Endothelial cell of umbilical vein (primary cell): ENCODE data around the gene STK11IP. TPM values are rescaled to one million over a fixed set of nuclear protein-coding genes. Genes with fewer than 3 reads are reported as not detected.

Source experiments
- BruUV-seq: library from RNA; stranded (reverse); fragments of 400-500 nt; replicated peaks from 2 replicates; lab custom pipeline; 2021; lab: Mats Ljungman, UMichigan
- CTCF ChIA-PET: fragments of 300-600, 350-600 bp; sonication (Branson Sonifier 250); formaldehyde crosslinking; loops from one replicate; lab custom pipeline; 2021; ENCODE audit warnings: antibody characterized with exemption, inconsistent platforms; lab: Charles Lee
- POLR2A ChIA-PET: fragments of 300-600, 350-600 bp; sonication (Branson Sonifier 250); formaldehyde crosslinking; loops from one replicate; lab custom pipeline; 2021; ENCODE audit warnings: antibody characterized with exemption, inconsistent platforms; lab: Charles Lee
- DNase-seq: peaks from one replicate; pipeline ENCODE4 v3.0.0-alpha.2; 2011; ENCODE audit warnings: low read depth, low spot score
- FAIRE-seq: peaks from 2 replicates; lab custom pipeline; 2011; peaks lifted over from hg19 to GRCh38; lab: Jason Lieb, UNC
- H2AFZ ChIP-seq: 2 replicates; pipeline ENCODE4 v1.6.0; 2012; ENCODE audit warnings: low read depth, low read length, control low read depth, inconsistent platforms
- H3K27ac ChIP-seq: 2 replicates; pipeline ENCODE4 v1.5.1; 2011; ENCODE audit warnings: low read depth, mild to moderate bottlenecking, control low read depth, low read length, moderate library complexity; ENCODE audit not compliant: insufficient read depth
- H3K27me3 ChIP-seq, 2 experiments: 2 replicates each; pipeline versions ENCODE4 v1.6.0 to v1.6.1; 2011; ENCODE audit warnings: low read length in 2 of 2, mixed read lengths in 1 of 2; ENCODE audit not compliant: control insufficient read depth in 2 of 2, insufficient read depth in 2 of 2
- H3K36me3 ChIP-seq, 2 experiments: 2 replicates in 1 of 2; 3 replicates in 1 of 2; pipeline ENCODE4 v1.5.1; 2011; ENCODE audit warnings: low read length in 2 of 2, mild to moderate bottlenecking in 1 of 2, moderate library complexity in 1 of 2; ENCODE audit not compliant: control insufficient read depth in 2 of 2, insufficient read depth in 2 of 2; ENCODE audit errors: extremely low read depth in 1 of 2
- H3K4me1 ChIP-seq: 3 replicates; pipeline ENCODE4 v1.5.1; 2011; ENCODE audit warnings: mild to moderate bottlenecking, low read length; ENCODE audit not compliant: control insufficient read depth, insufficient read depth; ENCODE audit errors: extremely low read depth
- H3K4me2 ChIP-seq: 2 replicates; pipeline ENCODE4 v1.6.1; 2011; ENCODE audit warnings: low read length, control low read depth, mixed read lengths; ENCODE audit not compliant: insufficient read depth
- H3K4me3 ChIP-seq, 3 experiments: fragments of 200-600 bp in 1 of 3; sonication (generic), shearing (Covaris generic) in 1 of 3; replicated peaks in 1 of 3; 2 replicates each; pipeline ENCODE4 v1.5.1; 2011 to 2016; ENCODE audit warnings: control low read depth in 3 of 3, low read length in 3 of 3, mild to moderate bottlenecking in 2 of 3, inconsistent platforms in 1 of 3, low read depth in 1 of 3, moderate library complexity in 1 of 3; ENCODE audit not compliant: insufficient read depth in 1 of 3
- H3K79me2 ChIP-seq: 2 replicates; pipeline ENCODE4 v1.6.0; 2012; ENCODE audit warnings: low read length, inconsistent platforms; ENCODE audit not compliant: control insufficient read depth, insufficient read depth
- H3K9ac ChIP-seq: replicated peaks from 2 replicates; pipeline ENCODE3; 2011; ENCODE audit warnings: low read length, control low read depth; ENCODE audit not compliant: insufficient read depth; ENCODE audit errors: extremely low read depth
- H3K9me1 ChIP-seq: replicated peaks from 3 replicates; pipeline ENCODE4 v1.6.0; 2011; ENCODE audit warnings: mild to moderate bottlenecking, low read length; ENCODE audit not compliant: control insufficient read depth, insufficient read depth; ENCODE audit errors: extremely low read depth
- H3K9me3 ChIP-seq: replicated peaks from 2 replicates; pipeline ENCODE4 v1.5.1; 2012; ENCODE audit warnings: low read length, inconsistent platforms; ENCODE audit not compliant: control insufficient read depth, insufficient read depth
- H4K20me1 ChIP-seq: replicated peaks from 2 replicates; pipeline ENCODE3; 2011; ENCODE audit warnings: mild to moderate bottlenecking, low read length; ENCODE audit not compliant: control insufficient read depth, insufficient read depth; ENCODE audit errors: extremely low read depth
- EZH2 ChIP-seq: IDR thresholded peaks from 2 replicates; pipeline ENCODE4 v1.6.1; 2012; ENCODE audit warnings: borderline replicate concordance, low read depth, mild to moderate bottlenecking, moderate library complexity, low read length, inconsistent platforms; ENCODE audit not compliant: severe bottlenecking
- FOS ChIP-seq: IDR thresholded peaks from 2 replicates; pipeline ENCODE4 v1.6.1; 2011; ENCODE audit warnings: mild to moderate bottlenecking, low read length, moderate library complexity, borderline replicate concordance; ENCODE audit not compliant: insufficient read depth
- GATA2 ChIP-seq: IDR thresholded peaks from 2 replicates; pipeline ENCODE4 v1.7.0; 2011; ENCODE audit warnings: low read depth, mild to moderate bottlenecking, moderate library complexity, mixed read lengths, low read length; ENCODE audit not compliant: insufficient read length, insufficient read depth
- JUN ChIP-seq: IDR thresholded peaks from 2 replicates; pipeline ENCODE4 v1.6.1; 2011; ENCODE audit warnings: borderline replicate concordance, low read depth; ENCODE audit not compliant: insufficient read length, insufficient read depth
- MYC ChIP-seq: IDR thresholded peaks from one replicate; pipeline ENCODE4 v1.6.1; 2011; ENCODE audit warnings: mild to moderate bottlenecking, low read depth, low read length
- POLR2A ChIP-seq: IDR thresholded peaks from 2 replicates; pipeline ENCODE4 v1.6.1; 2012; ENCODE audit warnings: low read depth, mild to moderate bottlenecking, control low read depth, low read length
- POLR2AphosphoS5 ChIP-seq: IDR thresholded peaks from 2 replicates; pipeline ENCODE4 v1.6.1; 2012; ENCODE audit warnings: low read depth, mild to moderate bottlenecking, control low read depth, low read length, moderate library complexity; ENCODE audit not compliant: insufficient read depth
- dilution Hi-C: fragments of 300-500 bp; cut with MboI; formaldehyde crosslinking; loops from one replicate; pipeline ENCODE4 v1.15.0; 2019; ENCODE audit warnings: low sequenced_read_pairs; ENCODE audit not compliant: extremely low pct_ligation_motif_present
- intact Hi-C: fragments of 100-400 bp; cut with micrococcal nuclease; formaldehyde crosslinking; loops from one replicate; pipeline ENCODE4 v1.10.0; 2022
- polyA plus RNA-seq, 4 experiments: library from polyadenylated mRNA; depleted of rRNA in 3 of 4; stranded (reverse) in 3 of 4; unstranded in 1 of 4; fragments of >200 nt; gene quantifications; 2 replicates each; pipeline versions ENCODE4 v1.2.1 to v1.2.3, GENCODE V29; 2011 to 2012; ENCODE audit warnings: missing spikeins in 1 of 4
- total RNA-seq: library from RNA; stranded (reverse); gene quantifications from 2 replicates; pipeline ENCODE4 v1.2.3, GENCODE V29; 2021
- TF ChIP-seq, protein P1 (sequence below): IDR thresholded peaks from 2 replicates; pipeline ENCODE4 v1.6.1; 2011; ENCODE audit not compliant: insufficient read depth, insufficient read length
- TF ChIP-seq, protein P2 (sequence below), 2 donors: IDR thresholded peaks; 1 replicate in 1 of 2; 2 replicates in 1 of 2; pipeline ENCODE4 v1.5.1; 2011; ENCODE audit warnings: low read length in 2 of 2, mild to moderate bottlenecking in 2 of 2, moderate library complexity in 2 of 2, control low read depth in 1 of 2, inconsistent platforms in 1 of 2, low read depth in 1 of 2; ENCODE audit not compliant: insufficient read depth in 1 of 2; ENCODE audit errors: extremely low read depth in 1 of 2

The STK11IP gene
- total and polyA plus RNA-seq, 2 donors (not counting 3 experiments of a cell fraction or from before 2014, with no cell fraction given) = 17.7 to 19.2 TPM

GRCh38 chr2:219630770-219631405 lies 33.2 kb downstream of the STK11IP start:
- CTCF ChIA-PET = interaction anchor here (1.0 to 1.2 kb wide), 2 partner anchors 20 to 101 kb away, joined by 3 to 4 read pairs; no protein-coding TSS in a partner anchor
- Histone ChIP-seq H3K27me3 (peaks cover 7 to 11% of the 10 kb centered on the region in 2 experiments), H3K4me1 (no peaks in the 10 kb centered on the region), H3K9ac (no peak overlapping the region), H2AFZ (no peak overlapping the region), H3K9me1 (no peaks in the 10 kb centered on the region), H3K9me3 (no peaks in the 10 kb centered on the region), H3K4me2 (no peak overlapping the region), H4K20me1 (no peaks in the 10 kb centered on the region), H3K36me3 (no peaks in the 10 kb centered on the region), H3K27ac (no peak overlapping the region), H3K79me2 (no peaks in the 10 kb centered on the region), H3K4me3 (no peak overlapping the region)
- intact Hi-C loops (no loop called here), dilution Hi-C loops (no loop called here)
- FAIRE-seq (no peak), DNase-seq (no peak)
- no peak for TF ChIP-seq POLR2AphosphoS5
- TF ChIP-seq GATA2 = no peak
- TF ChIP-seq, protein P1, sequence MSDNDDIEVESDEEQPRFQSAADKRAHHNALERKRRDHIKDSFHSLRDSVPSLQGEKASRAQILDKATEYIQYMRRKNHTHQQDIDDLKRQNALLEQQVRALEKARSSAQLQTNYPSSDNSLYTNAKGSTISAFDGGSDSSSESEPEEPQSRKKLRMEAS = no peak
- TF ChIP-seq, protein P2, sequence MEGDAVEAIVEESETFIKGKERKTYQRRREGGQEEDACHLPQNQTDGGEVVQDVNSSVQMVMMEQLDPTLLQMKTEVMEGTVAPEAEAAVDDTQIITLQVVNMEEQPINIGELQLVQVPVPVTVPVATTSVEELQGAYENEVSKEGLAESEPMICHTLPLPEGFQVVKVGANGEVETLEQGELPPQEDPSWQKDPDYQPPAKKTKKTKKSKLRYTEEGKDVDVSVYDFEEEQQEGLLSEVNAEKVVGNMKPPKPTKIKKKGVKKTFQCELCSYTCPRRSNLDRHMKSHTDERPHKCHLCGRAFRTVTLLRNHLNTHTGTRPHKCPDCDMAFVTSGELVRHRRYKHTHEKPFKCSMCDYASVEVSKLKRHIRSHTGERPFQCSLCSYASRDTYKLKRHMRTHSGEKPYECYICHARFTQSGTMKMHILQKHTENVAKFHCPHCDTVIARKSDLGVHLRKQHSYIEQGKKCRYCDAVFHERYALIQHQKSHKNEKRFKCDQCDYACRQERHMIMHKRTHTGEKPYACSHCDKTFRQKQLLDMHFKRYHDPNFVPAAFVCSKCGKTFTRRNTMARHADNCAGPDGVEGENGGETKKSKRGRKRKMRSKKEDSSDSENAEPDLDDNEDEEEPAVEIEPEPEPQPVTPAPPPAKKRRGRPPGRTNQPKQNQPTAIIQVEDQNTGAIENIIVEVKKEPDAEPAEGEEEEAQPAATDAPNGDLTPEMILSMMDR (IDR thresholded peaks at IDR 0.05; ENCODE audit: extremely low read depth in 1 of 2, insufficient read depth in 1 of 2, low read depth in 1 of 2, low read length in 2 of 2) = no peak
- no peak for TF ChIP-seq FOS
- no peak for TF ChIP-seq MYC
- no peak for TF ChIP-seq POLR2A
- TF ChIP-seq JUN = no peak
- no peak for TF ChIP-seq EZH2
- POLR2A ChIA-PET = no interaction called here
- no TSS peak for BruUV-seq
